Lower lobe of right lung (tissue), 2 donors: Measurements from ENCODE around the gene TMEM132E. TPM values are rescaled to one million over a fixed set of nuclear protein-coding genes. Genes with fewer than 3 reads are reported as not detected.
"Not testable (repeated sequence)": the region's sequence is repeated elsewhere in the genome, so short reads cannot be mapped to it uniquely, and the experiment has no call there.

ENCODE experiments used
- ATAC-seq, 2 donors: fragments of 200-7000 bp; cut with Tn5 transposase; one replicate each; pipeline ENCODE4 v1.9.1; 2020 to 2022; ENCODE audit warnings: mild to moderate bottlenecking in 2 of 2, moderate library complexity in 2 of 2
- DNase-seq: peaks from one replicate; pipeline ENCODE4 v3.0.0-alpha.2; 2020
- H3K27ac ChIP-seq: fragments of 200-600 bp; one replicate; pipeline ENCODE4 v1.8.0; 2022
- H3K27me3 ChIP-seq: fragments of 200-600 bp; one replicate; pipeline ENCODE4 v1.8.0; 2022; ENCODE audit warnings: low read depth
- H3K36me3 ChIP-seq: fragments of 200-600 bp; one replicate; pipeline ENCODE4 v1.8.0; 2022; ENCODE audit warnings: mild to moderate bottlenecking
- H3K4me1 ChIP-seq: fragments of 200-600 bp; one replicate; pipeline ENCODE4 v1.8.0; 2022
- H3K4me3 ChIP-seq: fragments of 200-600 bp; one replicate; pipeline ENCODE4 v1.8.0; 2022; ENCODE audit warnings: mild to moderate bottlenecking
- H3K9me3 ChIP-seq: fragments of 200-600 bp; one replicate; pipeline ENCODE4 v1.8.0; 2022
- CTCF ChIP-seq: fragments of 200-600 bp; IDR thresholded peaks from one replicate; pipeline ENCODE4 v1.8.0; 2022; ENCODE audit warnings: antibody characterized with exemption, mild to moderate bottlenecking
- intact Hi-C: fragments of 100-400 bp; cut with DNase I; formaldehyde crosslinking; loops from one replicate; pipeline ENCODE4 v1.11.0; 2022
- long read RNA-seq: library from polyadenylated mRNA; unstranded; transcript quantifications from one replicate; pipeline ENCODE4 v2.0.0, GENCODE V29; 2021
- total RNA-seq: library from RNA; stranded (reverse); fragmentation: NEBNext Ultra II Directional; extraction: Animal tissue kit (Norgen Biotek cat#: 25700); gene quantifications from one replicate; pipeline ENCODE4 v1.2.1, GENCODE V29; 2021
- donor health status: DM: no; HTN: yes; CAD: no; lungs with severe emphysema.

Gene TMEM132E
- total RNA-seq, result 0.53 TPM
- long read RNA-seq, result 0 reads

- H3K27me3 ChIP-seq, result peaks cover 98% of the 10 kb centered on the region
Measured at GRCh38 chr17:34579017-34579946, at the start of gene TMEM132E. Gene TMEM132E, plus strand, starts transcription at chr17:34579582. Its CDS starts 1,495 bp downstream, at chr17:34581077.

GRCh38 chr17:34530918-34531317, 48.5 kb upstream of the TMEM132E start:
- Histone ChIP-seq H3K27ac (no peak overlapping the region), H3K4me1 (no peaks in the 10 kb centered on the region), H3K4me3 (no peak overlapping the region), H3K27me3 (peaks cover 27% of the 10 kb centered on the region), H3K36me3 (no peaks in the 10 kb centered on the region), H3K9me3 (no peaks in the 10 kb centered on the region)
- no peak for ATAC-seq
- TF ChIP-seq CTCF, result no peak
- no peak for DNase-seq
- intact Hi-C loops, result no loop called here

More at GRCh38 chr17:34579017-34579946, at the start of gene TMEM132E:
- Histone ChIP-seq H3K36me3 (no peaks in the 10 kb centered on the region), H3K9me3 (no peaks in the 10 kb centered on the region), H3K4me3 (peak within 1 kb of the TSS; percentile 60), H3K27ac (no peak within 1 kb of the TSS), H3K4me1 (peaks cover 33% of the 10 kb centered on the region)
- TF ChIP-seq CTCF, result no peak
- intact Hi-C loops, result no loop called here
- ATAC-seq (peak; percentile 74 to 87), DNase-seq (peak; percentile 59)

- H3K27ac ChIP-seq, result no peak overlapping the region
- no peak overlapping the region for H3K4me3 ChIP-seq
- H3K4me1 ChIP-seq, result no peaks in the 10 kb centered on the region
- peaks cover 30% of the 10 kb centered on the region for H3K27me3 ChIP-seq
- no peak for DNase-seq
- no peak for ATAC-seq
- intact Hi-C loops, result no loop called here
- no peak for TF ChIP-seq CTCF
- H3K9me3 ChIP-seq, result no peaks in the 10 kb centered on the region
- H3K36me3 ChIP-seq, result no peaks in the 10 kb centered on the region
Measured at GRCh38 chr17:34532281-34533065, 46.9 kb upstream of the TMEM132E start.

- no peak for DNase-seq
- Histone ChIP-seq H3K27ac (no peak overlapping the region), H3K4me1 (no peaks in the 10 kb centered on the region), H3K9me3 (no peaks in the 10 kb centered on the region), H3K36me3 (no peaks in the 10 kb centered on the region), H3K4me3 (no peak overlapping the region), H3K27me3 (peaks cover 29% of the 10 kb centered on the region)
- intact Hi-C loops, result no loop called here
- ATAC-seq, result no peak
- TF ChIP-seq CTCF, result no peak
Measured at GRCh38 chr17:34533806-34534527, 45.4 kb upstream of the TMEM132E start.

- Histone ChIP-seq H3K27me3 (peaks cover 22% of the 10 kb centered on the region), H3K27ac (no peak overlapping the region), H3K36me3 (no peaks in the 10 kb centered on the region), H3K4me1 (no peaks in the 10 kb centered on the region), H3K4me3 (no peak overlapping the region), H3K9me3 (no peaks in the 10 kb centered on the region)
- ATAC-seq, result no peak
- TF ChIP-seq CTCF, result no peak
- no peak for DNase-seq
- intact Hi-C loops, result no loop called here
Measured at GRCh38 chr17:34537445-34537844, 41.9 kb upstream of the TMEM132E start.

- ATAC-seq, intact Hi-C loops, DNase-seq, H3K9me3 ChIP-seq, H3K4me3 ChIP-seq, H3K27ac ChIP-seq, H3K36me3 ChIP-seq, H3K4me1 ChIP-seq: not testable (repeated sequence)
- peaks cover 26% of the 10 kb centered on the region for H3K27me3 ChIP-seq
Measured at GRCh38 chr17:34538582-34538981, 40.8 kb upstream of the TMEM132E start.
